G401.6 (cell line): Measurements from ENCODE around the gene COG5.

Experiments used
- FAIRE-seq: peaks from 2 replicates; lab custom pipeline; 2012; peaks lifted over from hg19 to GRCh38; lab: Jason Lieb, UNC

Gene COG5

DNA sequence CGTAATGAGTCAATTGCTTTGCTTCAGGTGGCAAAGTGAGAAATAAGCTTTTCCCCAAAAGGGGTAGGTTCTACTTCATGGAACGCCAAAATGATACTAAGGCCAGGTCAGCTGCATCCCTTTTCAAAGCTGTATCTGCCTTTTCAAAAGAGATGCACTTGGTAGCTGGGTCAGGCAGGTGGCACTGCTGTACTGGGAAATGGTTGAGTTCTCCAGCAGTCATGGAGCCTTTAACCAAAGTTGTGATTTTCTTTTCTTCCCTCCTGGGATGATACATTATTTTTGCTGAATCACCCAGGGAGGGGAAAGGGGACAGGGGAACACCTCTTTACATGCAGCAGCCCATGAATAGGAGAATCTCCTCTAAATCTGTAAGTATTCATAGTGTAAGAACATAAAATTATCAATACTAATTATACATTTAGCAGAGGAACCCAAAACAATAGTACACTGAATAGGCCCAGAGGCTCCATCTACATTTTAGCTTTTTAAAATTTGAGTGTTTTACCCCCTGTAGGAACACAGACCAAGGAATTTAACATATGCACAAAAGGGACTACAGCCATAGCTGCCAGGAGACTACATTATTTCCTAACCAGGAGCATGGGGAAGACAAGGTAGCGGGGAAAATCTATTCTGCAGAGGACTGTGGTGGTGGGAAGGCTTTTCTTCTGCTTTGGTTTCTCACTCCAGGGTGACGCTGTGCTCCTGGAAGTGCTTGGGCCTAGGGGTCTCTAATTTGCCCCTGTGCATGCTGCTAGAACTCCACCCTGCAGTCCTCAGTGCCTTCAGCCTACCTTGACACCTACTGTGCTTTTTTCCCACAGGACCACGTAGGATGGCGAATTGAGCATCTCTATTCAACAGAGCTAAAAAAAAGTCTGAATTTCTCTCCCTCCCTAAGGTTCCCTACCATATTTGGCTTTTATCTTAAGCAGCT, 100.3 kb downstream of the COG5 start:
- peak; percentile 63 for FAIRE-seq

DNA sequence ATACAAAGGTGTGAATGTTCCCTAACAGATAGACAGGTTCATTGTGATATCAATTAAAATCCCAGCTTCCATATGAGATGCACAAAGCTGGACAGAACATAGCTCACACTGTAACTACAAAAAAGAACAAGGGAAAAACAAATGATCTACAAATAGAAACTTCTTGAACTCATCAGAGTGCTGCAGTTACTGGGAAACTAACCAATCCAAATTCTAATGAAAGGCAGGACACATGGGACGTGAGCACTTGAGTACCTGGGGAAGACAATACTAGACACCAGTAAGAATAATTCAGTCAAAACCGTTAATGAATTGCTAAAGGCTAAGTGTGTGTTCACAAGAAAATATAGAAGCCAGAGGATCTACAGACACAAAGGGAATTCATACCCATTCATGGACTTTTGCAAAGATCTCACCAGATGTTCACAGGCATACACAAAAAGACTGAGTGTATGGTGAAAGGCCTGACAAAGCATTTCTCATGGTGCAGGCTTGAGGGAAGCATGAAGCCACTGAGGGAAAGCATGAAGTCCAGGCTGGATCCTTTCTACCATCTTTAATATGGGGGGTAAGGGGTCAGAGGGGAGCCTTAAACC, 101.7 kb downstream of the COG5 start:
- FAIRE-seq, result no peak

DNA sequence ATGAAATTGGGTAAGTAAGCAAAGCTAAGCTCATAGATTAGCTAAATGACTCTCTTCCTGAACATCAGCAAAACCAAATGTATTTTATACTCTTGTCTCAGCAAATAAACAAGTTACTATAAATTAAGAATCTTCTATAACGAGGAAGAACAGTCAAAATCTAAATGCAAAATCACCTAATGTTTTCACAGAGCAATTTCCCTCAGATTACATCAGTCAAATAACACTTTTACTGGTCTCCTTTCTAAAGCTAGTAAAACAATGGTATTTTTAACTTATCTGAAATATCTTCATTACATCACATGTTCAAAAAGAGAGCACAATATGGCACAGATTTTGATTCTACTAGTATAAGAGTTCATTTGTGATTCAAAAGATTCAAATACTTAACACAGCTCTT, 110.3 kb downstream of the COG5 start:
- FAIRE-seq, result no peak

DNA sequence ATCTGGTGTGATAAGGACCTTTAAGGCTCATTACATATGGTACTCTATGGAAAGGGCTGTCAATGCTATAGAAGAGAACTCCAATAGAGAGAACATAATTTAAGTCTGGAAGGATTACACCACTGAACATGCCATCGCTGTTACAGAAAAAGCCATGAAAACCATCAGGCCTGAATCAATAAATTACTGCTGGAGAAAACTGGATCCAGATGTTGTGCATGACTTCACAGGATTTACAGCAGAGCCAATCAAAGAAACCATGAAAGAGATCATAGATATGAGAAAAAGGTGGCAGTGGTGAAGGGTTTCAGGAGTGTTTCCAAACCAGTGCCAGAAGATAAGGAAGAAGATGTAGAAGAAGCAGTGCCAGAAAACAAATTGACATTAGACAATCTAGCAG, 112.8 kb downstream of the COG5 start:
- FAIRE-seq, result no peak

DNA sequence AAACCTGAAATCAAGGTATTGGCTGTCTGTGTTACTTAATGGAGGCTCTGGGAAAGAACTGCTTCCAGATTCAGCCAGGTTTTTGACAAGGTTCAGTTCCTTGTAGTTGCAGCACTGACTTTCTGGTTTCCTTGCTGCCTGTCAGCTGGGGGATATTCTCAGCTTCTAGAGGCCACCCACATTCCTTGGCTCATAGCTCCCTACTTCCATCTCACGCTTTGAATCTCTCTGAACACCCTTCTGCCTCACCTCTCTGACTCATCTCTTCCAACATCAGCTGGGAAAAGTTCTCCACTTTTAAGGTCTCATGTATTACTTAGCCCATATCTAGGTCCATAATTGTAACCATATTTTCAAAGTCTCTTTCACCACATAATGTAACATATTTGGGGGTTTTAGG, 116.7 kb downstream of the COG5 start:
- no peak for FAIRE-seq

DNA sequence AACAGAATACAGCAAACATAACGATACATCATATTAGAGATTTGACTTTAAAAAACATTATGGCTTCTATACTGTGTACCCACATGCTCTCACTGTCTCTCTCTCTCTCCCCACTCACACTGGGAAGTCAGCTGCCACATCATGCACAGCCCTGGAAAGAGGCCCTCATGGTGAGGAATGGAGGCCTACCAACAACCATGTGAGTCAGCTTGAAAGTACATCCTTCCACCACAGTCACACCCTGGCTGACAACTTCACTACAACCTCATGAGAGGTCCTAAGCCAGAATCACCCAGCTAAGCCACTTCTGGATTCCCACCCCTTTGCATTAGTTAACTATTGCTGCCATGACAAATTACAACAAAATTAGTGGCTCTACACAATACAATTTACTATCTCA, 117.2 kb downstream of the COG5 start:
- no peak for FAIRE-seq

DNA sequence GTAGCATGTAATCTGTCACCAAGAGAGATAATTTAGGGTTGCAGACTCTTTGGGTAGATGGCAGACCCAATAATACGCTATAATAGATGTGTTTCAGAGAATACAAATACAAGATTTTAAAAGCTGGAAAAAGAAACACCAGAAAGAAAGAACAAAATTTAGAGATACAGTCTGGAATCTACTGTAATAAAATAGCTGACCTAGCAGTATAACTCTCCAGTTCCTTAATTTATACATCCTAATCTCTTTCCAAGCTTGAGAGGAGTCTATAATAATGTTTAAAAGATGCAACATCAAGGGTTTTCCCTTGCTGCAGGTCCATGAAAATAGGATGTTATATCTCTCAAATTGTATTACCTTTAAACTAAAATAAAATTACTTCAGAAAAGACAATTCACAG, 121.0 kb downstream of the COG5 start:
- no peak for FAIRE-seq

DNA sequence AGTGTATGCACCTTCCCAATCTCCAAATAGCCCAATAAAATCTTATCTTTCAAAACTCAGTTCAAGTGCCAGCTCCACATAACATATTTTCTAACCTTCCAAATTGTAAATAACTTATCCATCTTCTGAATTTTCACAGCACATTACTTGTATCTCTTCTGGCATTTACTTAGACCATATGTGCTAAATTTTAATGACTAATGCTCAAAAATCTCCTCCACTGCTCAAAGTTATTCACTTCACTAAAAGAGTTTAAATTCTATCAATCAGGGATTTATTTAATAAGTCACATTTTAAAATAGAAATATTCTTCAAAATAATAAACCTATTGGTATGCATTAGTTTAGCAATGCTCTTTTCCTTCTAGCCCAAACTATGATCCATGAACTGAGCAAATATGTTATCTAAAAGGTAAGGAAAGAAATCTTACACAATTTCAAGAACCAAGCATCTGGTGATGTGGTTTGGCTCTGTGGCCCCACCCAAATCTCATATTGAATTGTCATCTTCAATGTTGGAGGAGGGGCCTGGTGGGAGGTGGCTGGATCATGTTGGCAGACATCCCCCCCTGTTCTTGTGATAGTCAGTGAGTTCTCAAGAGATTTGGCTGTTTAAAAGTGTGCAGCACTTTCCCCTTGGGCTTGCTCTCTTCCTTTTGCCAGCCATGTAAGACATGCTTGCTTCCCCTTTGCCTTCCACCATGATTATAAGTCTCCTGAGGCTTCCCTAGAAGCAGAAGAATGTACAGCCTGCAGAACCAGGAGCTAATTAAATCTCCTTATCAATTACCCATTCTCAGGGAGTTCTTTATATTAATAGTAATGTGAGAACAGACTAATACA, 121.9 kb downstream of the COG5 start:
- no peak for FAIRE-seq

DNA sequence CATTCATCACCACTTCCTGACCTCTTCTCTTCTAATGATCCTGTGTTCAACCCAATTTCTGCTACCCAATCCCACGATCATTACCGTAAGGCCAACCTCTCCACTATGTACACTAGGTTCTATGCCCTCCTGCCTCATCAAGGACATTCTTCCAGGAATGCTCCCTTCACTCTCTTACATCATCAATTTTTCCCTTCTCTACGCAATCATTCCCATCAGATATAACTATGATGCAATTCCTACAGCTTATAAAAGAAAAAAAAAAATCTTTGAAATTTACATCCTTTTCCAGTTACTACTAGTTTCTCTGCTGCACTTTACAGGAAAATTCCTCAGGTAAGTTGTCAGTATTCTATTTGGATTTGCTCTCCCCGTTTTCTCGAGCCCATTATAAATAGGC, 124.7 kb downstream of the COG5 start:
- no peak for FAIRE-seq

DNA sequence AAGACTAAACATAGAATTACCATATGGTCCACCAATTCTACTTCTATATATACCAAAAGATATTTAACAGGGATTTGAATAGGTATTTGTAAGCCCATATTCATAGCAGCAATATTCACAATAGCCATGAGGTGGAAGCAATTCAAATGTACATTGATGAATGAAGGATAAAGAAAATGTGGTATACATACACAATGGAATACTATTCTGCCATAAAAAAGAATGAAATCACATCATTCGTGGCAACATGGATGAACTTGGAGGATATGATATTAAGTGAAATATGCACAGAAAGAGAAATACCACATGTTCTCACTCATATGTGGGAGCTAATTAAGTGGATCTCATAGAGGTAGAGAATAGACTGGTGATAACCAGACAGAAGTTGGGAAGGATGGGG, 128.0 kb downstream of the COG5 start:
- no peak for FAIRE-seq

DNA sequence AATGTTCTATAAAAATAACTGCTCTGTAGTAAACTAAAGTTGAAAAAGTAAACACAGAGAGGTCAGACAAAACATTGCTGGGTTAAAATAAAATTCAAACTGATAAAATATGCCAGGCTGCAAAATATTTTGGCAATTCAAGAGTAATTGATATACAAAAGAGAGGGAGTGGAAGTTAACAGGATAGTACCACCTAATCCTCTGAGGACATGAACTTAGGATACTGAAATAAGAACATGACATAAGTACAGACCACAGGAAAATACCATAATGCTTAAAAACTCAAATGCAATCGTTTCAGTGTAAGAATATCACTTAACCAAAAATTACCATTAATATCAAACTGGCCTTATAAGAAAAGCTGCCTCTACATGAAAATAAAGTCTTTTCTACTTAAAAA, 131.5 kb downstream of the COG5 start:
- FAIRE-seq, result no peak

DNA sequence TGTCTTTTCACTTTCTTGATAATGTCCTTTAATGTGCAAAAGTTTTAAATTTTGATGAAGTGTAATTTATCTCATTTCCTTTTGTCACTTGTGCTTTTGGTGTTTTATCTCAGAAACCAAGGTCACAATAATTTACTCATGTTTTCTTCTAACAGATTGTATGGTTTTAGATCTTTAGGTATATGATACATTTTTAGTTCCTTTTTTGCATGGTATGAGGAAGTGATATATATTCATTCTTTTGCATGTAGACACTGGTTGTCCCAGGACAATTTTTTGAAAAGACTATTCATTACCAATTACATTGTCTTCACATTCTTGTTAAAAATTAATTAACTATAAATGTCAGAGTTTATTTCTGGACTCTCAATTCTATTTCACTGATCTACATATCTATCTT, 133.7 kb downstream of the COG5 start:
- no peak for FAIRE-seq

DNA sequence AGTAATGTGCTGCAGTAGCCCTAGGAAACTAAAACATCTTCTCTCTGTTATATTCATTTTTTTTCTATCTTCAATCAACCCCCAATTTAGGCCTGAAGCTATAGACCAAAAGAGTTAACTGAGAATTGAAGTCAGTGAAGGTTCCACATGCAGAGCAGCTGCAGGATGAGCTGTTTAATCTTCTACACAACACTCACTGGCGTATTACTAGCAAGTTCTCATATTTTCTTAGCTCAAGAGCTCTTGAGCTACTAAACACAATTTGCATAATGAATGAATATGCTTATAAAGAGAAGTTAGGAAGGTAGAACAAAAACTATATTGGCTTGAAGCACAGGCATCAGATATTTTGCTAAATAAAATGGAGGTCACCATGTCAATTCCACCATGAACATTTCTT, 135.1 kb downstream of the COG5 start:
- no peak for FAIRE-seq

DNA sequence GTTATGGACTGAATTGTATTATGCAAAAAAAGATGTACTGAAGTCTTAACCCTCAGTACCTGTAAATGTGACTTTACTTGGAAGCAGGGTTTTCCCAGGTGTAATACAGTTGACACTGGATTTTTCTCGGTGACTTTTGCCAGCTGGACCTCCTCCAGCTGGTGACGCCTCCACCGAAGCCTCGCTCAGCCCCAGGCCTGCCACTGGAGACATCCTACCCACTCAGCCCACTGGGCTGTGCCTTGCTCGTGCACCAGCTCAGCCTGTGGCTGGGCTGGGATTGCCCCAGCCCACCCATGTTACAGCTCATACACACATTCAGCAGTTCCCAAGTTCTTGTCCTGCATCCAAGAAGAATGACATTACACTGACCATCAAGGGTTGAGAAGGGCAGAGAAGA, 136.3 kb downstream of the COG5 start:
- FAIRE-seq, result no peak

DNA sequence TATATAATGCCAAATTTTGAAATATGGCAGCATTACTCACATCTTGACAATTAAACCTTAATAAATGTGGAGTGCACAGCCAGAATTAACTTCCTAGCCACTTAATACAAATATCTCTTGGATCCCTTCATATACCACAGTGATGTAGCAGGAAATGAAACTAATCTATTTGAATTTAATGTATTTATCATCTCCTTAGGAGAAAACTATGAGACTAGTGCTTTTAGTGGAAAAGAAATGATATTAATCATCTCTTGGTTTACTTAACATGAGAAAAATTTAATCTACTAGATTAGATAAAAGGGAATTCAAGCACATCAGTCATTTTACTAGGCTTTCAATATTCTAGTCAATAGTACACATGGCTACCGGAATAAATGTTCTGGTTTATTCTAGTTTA, 149.5 kb downstream of the COG5 start:
- FAIRE-seq, result no peak

DNA sequence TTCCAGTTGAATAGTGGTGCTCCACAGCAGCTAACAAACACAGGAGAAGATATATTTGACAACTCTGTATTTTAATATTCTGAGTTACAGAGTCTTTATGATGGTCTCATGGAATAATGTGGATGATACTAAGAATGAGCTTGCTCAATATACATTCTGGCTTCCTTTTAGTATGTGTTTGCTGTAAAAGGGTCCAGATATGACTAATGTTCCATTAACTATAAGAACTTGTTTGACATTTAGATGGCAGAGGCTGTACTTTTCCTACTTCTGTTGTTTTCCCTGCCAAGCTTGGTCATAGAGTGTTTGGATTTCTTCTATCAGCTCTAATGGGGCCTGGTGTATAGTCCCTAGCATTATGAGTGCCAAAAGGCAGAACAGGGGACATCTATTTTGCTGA, 155.4 kb downstream of the COG5 start:
- no peak for FAIRE-seq

DNA sequence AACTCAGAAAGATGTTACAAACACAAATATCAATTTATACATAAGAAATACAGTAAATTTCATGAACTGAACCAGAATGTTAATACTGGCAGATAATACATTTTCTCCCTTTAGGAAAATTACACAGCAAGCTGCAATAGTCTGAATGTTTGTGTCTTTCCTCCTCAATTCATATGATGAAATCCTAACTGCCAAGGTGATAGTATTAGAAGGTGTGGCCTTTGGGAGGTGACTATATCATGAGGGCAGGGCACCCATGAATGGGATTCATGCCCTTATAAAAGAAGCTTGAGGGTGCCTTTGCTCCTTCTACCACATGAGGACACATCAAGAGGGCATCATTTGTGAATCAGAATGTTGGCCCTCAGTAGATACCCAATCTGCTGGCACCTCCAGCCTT, 158.2 kb downstream of the COG5 start:
- FAIRE-seq, result no peak

DNA sequence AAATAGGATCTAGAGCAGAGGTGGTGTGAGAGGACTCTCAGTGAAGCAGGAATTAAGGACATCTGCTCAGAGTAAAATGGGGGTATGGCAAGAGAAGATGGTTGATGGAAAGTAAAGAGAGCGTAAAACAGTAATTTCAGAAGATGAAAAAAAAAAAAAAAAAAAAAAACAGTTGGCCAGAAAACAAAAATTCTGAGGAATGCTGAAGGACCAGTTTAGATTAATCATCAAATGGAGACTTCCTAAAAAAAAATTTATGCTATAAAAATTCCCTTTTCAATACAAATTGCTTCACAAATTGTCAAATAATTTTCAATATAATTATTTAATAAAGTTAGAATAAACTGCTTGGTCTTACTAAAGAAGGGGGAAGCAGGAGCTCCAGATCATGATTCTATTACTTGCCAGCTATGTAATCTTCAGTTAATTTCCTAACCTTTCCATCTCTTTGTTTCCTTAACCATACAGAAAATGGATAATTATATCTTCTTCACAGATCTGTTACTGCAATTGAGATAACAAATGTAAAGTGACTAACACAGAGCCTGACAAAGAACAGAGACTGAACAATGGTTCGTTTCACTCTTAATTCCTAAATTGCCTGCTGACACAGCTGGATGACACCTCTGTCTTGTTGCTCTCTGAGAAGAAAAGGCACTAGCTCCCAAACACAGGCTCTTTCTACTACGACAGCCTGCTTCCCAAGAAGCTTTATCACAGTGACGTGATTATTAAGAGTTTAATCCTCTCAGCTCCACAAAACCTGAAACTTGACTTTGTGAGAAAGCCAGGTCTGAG, 158.8 kb downstream of the COG5 start:
- no peak for FAIRE-seq

DNA sequence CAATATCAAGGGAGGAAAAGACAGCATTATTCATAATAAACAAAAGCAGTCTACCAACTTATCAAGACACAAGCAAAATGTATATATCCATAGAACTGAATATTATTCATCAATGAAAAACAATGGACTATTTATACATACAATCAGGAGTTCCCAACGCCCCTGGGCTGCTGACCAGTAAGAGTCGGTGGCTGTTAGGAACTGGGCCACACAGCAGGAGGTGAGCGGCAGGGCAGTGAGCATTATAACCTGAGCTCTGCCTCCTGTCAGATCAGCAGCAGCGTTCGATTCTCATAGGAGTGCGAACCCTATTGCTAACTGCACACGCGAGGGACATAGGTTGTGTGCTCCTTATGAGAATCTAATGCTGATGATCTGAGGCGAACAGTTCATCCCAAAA, 165.6 kb downstream of the COG5 start:
- FAIRE-seq, result no peak

DNA sequence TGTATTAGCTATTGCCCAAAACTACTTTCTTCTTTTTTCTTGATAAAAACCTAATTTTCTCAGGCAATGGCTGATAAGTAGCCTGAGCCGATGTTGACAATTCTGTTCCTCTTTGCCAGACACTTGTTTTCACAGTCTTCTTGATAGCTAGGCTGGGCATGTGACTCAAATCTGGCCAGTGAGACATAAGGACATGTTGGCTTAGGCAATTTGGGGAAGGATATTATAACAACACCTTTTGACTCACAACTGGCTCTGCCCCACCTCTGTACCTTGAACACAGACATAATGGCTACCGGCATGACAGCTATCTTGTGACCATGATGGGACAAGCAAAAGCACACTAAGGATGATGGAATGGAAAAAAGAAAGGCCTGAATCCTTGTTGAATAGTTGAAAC, 166.7 kb downstream of the COG5 start:
- FAIRE-seq, result no peak

DNA sequence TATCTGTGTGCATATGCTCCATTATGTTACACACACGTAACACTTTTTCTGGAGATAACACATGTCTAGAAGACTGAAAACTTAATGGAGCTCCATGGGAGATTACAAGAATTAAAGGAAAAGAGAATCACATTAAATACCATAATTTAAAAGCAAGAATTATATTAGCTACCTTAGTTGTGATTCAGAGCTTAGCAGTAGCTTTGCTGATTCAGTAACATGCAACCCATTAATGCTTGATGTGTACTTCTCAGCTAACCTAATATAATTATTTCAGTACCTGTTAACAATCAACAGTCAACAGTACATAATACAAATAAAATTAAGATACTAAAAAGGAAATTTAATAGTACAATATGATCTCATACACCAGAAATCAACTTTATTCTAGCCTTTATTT, 167.6 kb downstream of the COG5 start:
- FAIRE-seq, result no peak

DNA sequence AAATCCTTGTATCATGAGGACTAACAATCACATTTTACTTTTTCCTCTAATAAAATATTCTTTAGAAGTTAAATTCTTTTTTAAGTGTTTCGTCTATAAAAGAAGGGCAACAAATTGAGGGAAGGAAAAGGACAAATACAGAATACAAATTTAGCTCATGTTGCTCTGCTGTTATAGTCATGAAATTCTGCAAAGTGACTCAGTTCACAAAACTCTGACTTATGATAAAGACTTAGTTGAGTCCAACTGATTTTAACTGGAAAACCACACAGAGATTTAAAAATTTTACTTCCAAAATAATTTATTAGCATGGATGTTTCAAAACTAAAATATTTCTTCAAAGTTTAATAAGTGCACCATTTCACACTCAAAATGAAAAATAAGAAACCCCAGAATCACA, 168.9 kb downstream of the COG5 start:
- FAIRE-seq, result no peak
